HepG2 (cell line): Measurements from ENCODE around the gene QRICH2. TPM values are rescaled to one million over a fixed set of nuclear protein-coding genes. Genes with fewer than 3 reads are reported as not detected.

Experiments used
- CBFB ChIP-seq: sonication (generic); formaldehyde crosslinking; IDR thresholded peaks from 2 replicates; pipeline ENCODE4 v1.4.0; 2020; ENCODE audit warnings: missing genetic modification reagents
- GFI1 ChIP-seq: sonication (generic); formaldehyde crosslinking; IDR thresholded peaks from 2 replicates; pipeline ENCODE4 v1.5.0; 2020; ENCODE audit warnings: missing genetic modification reagents, mild to moderate bottlenecking, borderline replicate concordance
- IRF9 ChIP-seq: sonication (generic); formaldehyde crosslinking; IDR thresholded peaks from 2 replicates; pipeline ENCODE4 v1.8.0; 2022; ENCODE audit warnings: missing genetic modification reagents, mild to moderate bottlenecking, borderline replicate concordance
- POLR2G ChIP-seq: fragments of 200-400 bp; formaldehyde crosslinking; IDR thresholded peaks from 2 replicates; pipeline ENCODE4 v1.6.1; 2018; ENCODE audit warnings: mild to moderate bottlenecking, low read depth, low read length, moderate library complexity
- RAD21 ChIP-seq: fragments of 450-650 bp; formaldehyde crosslinking; IDR thresholded peaks from 2 replicates; pipeline ENCODE4 v1.5.0; 2020; ENCODE audit warnings: mild to moderate bottlenecking
- REL ChIP-seq: sonication (generic); formaldehyde crosslinking; conservative IDR thresholded peaks from 2 replicates; pipeline ENCODE4 v1.8.0; 2022; ENCODE audit warnings: mild to moderate bottlenecking, missing genetic modification reagents, moderate library complexity
- WIZ ChIP-seq: sonication (generic); formaldehyde crosslinking; IDR thresholded peaks from 2 replicates; pipeline ENCODE4 v1.5.1; 2020; ENCODE audit warnings: mild to moderate bottlenecking, missing genetic modification reagents
- ZBTB40 ChIP-seq, 2 experiments: fragments of 450-650 bp in 1 of 2; sonication (generic) in 1 of 2; formaldehyde crosslinking in 1 of 2; IDR thresholded peaks; 2 replicates each; pipeline versions ENCODE4 v1.6.1 to v1.8.0; 2016 to 2022; ENCODE audit warnings: antibody characterized with exemption in 1 of 2, mild to moderate bottlenecking in 1 of 2, missing genetic modification reagents in 1 of 2
- ZNF17 ChIP-seq: sonication (generic); formaldehyde crosslinking; IDR thresholded peaks from 2 replicates; pipeline ENCODE4 v1.5.0; 2020; ENCODE audit warnings: mild to moderate bottlenecking, missing genetic modification reagents
- ZNF343 ChIP-seq: sonication (generic); formaldehyde crosslinking; IDR thresholded peaks from 2 replicates; pipeline ENCODE4 v1.4.0; 2020; ENCODE audit warnings: mild to moderate bottlenecking, missing genetic modification reagents
- ZNF432 ChIP-seq: sonication (generic); formaldehyde crosslinking; IDR thresholded peaks from 2 replicates; pipeline ENCODE4 v1.5.0; 2020; ENCODE audit warnings: missing genetic modification reagents, mild to moderate bottlenecking, borderline replicate concordance
- ZNF446 ChIP-seq: sonication (generic); formaldehyde crosslinking; IDR thresholded peaks from 2 replicates; pipeline ENCODE4 v1.5.0; 2020; ENCODE audit warnings: mild to moderate bottlenecking, missing genetic modification reagents
- ZNF556 ChIP-seq: sonication (generic); formaldehyde crosslinking; IDR thresholded peaks from 2 replicates; pipeline ENCODE4 v1.4.0; 2020; ENCODE audit warnings: mild to moderate bottlenecking, missing genetic modification reagents, borderline replicate concordance
- ZNF580 ChIP-seq: IDR thresholded peaks from 2 replicates; pipeline ENCODE4 v1.6.1; 2016; ENCODE audit warnings: low read depth, borderline replicate concordance
- polyA plus RNA-seq, 8 experiments: library from polyadenylated mRNA; depleted of rRNA in 3 of 8; stranded (reverse) in 7 of 8; unstranded in 1 of 8; fragments of >200 nt; fragmentation: Illumina TruSeq in 4 of 8; extraction: Trizol in 4 of 8; gene quantifications; 2 replicates each; pipeline versions ENCODE4 v1.2.1 to v1.2.3, GENCODE V29; 2011 to 2016; ENCODE audit warnings: low read depth in 4 of 8, missing spikeins in 1 of 8, mixed read lengths in 1 of 8; ENCODE audit not compliant: insufficient read depth in 1 of 8
- total RNA-seq, 5 experiments: library from RNA; depleted of rRNA; stranded (reverse); fragments of >200 nt; fragmentation: Illumina TruSeq; extraction: Trizol; gene quantifications; 2 replicates each; pipeline ENCODE4 v1.2.3, GENCODE V29; 2016; ENCODE audit warnings: low read depth in 1 of 5

The QRICH2 gene
- total and polyA plus RNA-seq, 2 of the 13 experiments (the other 11 are each of a cell fraction or from before 2014, with no cell fraction given): 3.7 to 5.7 TPM

GRCh38 chr17:76252040-76252954, 55.8 kb downstream of the QRICH2 start (continued):
- TF ChIP-seq RAD21 (CRISPR knock-in tag) (peak; percentile 35; the same call in 1 of the 2 replicates), ZNF432 (CRISPR knock-in tag) (no peak), ZNF446 (CRISPR knock-in tag) (no peak), ZNF580 (CRISPR knock-in tag) (peak; percentile 94; the same call in 1 of the 2 replicates), GFI1 (CRISPR knock-in tag) (peak; percentile 84; the same call in 1 of the 2 replicates), CBFB (CRISPR knock-in tag) (peak; percentile 87; the same call in 1 of the 2 replicates), ZNF556 (peak; percentile 68; the same call in 1 of the 2 replicates), REL (CRISPR knock-in tag) (no peak), ZNF17 (CRISPR knock-in tag) (no peak), ZBTB40 (IDR thresholded peaks at IDR 0.05) (no peak), ZBTB40 (CRISPR knock-in tag; IDR thresholded peaks at IDR 0.05) (peak; percentile 23; the same call in 1 of the 2 replicates), IRF9 (peak; percentile 90; the same call in 1 of the 2 replicates), WIZ (CRISPR knock-in tag) (0 out of 2 replicates have a peak, but pooled peaks have one; percentile 53), POLR2G (peak; percentile 45; the same call in 1 of the 2 replicates), ZNF343 (0 out of 2 replicates have a peak, but pooled peaks have one; percentile 28)
